ENCODE data around the gene KLHL36. TPM values are rescaled to one million over a fixed set of nuclear protein-coding genes. Genes with fewer than 3 reads are reported as not detected.

Gene KLHL36
- total RNA-seq, 1 experiment from 2014 or later = 46.0 TPM

GRCh38 chr16:84600343-84601229 is 47.7 kb upstream of the KLHL36 start:
- ATAC-seq = peak; percentile 8; the same call in 1 of the 2 replicates
- peak overlapping the region; percentile 68 for H3K27ac ChIP-seq (ENCODE audit: low read length)
- in situ Hi-C loops (cut with HindIII; ENCODE audit: low pct_unique_long_range_greater_than_20kb, low sequenced_read_pairs) = no loop called here
- no peak for DNase-seq (ENCODE audit: low read depth, low spot score)
- no peaks in the 10 kb centered on the region for H3K9me3 ChIP-seq (ENCODE audit: control insufficient read depth, insufficient read depth, low read depth, low read length)
- intact Hi-C loops (cut with micrococcal nuclease; ENCODE audit: unreplicated experiment) = no loop called here
- H3K4me3 ChIP-seq (ENCODE audit: low read depth in 2 of 2, low read length in 2 of 2) = no peak overlapping the region
- TF ChIP-seq REST (IDR thresholded peaks at IDR 0.05; ENCODE audit: insufficient read depth in 1 of 2, low read depth in 2 of 2, low read length in 1 of 2) (no peak), SIN3A (IDR thresholded peaks at IDR 0.05; ENCODE audit: borderline replicate concordance, insufficient read depth, low read depth, low read length) (no peak), TCF7L2 (IDR thresholded peaks at IDR 0.05; ENCODE audit: low read depth, low read length) (no peak), CTCF (IDR thresholded peaks at IDR 0.05) (no peak), POLR2AphosphoS5 (IDR thresholded peaks at IDR 0.05; ENCODE audit: low read depth, low read length) (no peak)
- BruUV-seq (replicated peaks) = TSS peak; percentile 51
- ChIA-PET POLR2A (interaction anchor here (0.6 to 0.7 kb wide), 2 partner anchors 62 to 123 kb away, joined by 5 to 8 read pairs; no protein-coding TSS in a partner anchor), CTCF (interaction anchor here (0.7 to 0.9 kb wide), 2 partner anchors 21 to 24 kb away, joined by 3 to 7 read pairs; no protein-coding TSS in a partner anchor)
- H3K27me3 ChIP-seq (ENCODE audit: control insufficient read depth, insufficient read depth, low read length) = no peaks in the 10 kb centered on the region
- peaks cover 55% of the 10 kb centered on the region for H3K4me1 ChIP-seq (ENCODE audit: control insufficient read depth, insufficient read depth, low read length)
- no peaks in the 10 kb centered on the region for H3K36me3 ChIP-seq (ENCODE audit: control insufficient read depth, insufficient read depth, low read length)

DNA sequence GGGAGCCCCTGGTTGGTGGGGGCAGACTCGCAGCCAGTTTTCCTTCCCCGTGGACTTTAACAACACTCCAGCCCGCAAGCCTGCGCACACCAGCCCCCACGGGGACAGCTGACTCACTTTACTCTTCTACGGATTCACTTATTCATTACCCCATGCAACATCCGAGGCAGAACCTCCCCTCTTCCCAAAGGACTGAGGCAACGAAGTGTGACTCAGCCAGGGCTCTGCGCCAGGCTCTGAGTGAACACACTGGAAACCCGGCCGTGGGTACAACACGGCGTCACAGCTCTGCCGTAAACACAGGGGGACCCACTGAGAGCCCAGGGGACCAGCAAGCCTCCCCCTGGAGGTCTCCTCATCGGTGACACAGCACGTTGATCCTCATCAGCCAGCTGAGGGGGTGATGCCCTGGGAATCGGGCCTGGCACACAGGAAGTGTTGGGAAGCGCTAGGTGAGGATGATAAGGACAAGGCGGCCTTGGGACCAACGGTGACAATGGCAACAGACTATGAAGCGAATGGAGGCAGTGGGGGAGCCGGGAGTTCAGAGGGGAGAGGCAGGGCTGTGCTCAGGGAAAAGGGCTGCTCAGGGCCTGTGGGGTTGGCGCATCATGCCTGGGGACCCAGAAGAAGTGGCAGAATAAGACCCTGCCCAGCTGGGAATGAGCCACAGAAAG is 45.0 kb upstream of the KLHL36 start:
- ATAC-seq = peak; percentile 72
- Histone ChIP-seq H3K27me3 (ENCODE audit: control insufficient read depth, insufficient read depth, low read length) (no peaks in the 10 kb centered on the region), H3K9me3 (ENCODE audit: control insufficient read depth, insufficient read depth, low read depth, low read length) (no peaks in the 10 kb centered on the region), H3K36me3 (ENCODE audit: control insufficient read depth, insufficient read depth, low read length) (no peaks in the 10 kb centered on the region), H3K4me3 (ENCODE audit: low read depth in 2 of 2, low read length in 2 of 2) (peak overlapping the region in 1 of 2 experiments; percentile 23; a peak in 2 of 4 replicates), H3K27ac (ENCODE audit: low read length) (peak overlapping the region; percentile 79), H3K4me1 (ENCODE audit: control insufficient read depth, insufficient read depth, low read length) (peaks cover 57% of the 10 kb centered on the region)
- no TSS peak for BruUV-seq (replicated peaks)
- ChIA-PET POLR2A (no interaction called here), CTCF (no interaction called here)
- TF ChIP-seq TCF7L2 (IDR thresholded peaks at IDR 0.05; ENCODE audit: low read depth, low read length) (no peak), SIN3A (IDR thresholded peaks at IDR 0.05; ENCODE audit: borderline replicate concordance, insufficient read depth, low read depth, low read length) (no peak), REST (IDR thresholded peaks at IDR 0.05; ENCODE audit: insufficient read depth in 1 of 2, low read depth in 2 of 2, low read length in 1 of 2) (no peak), POLR2AphosphoS5 (IDR thresholded peaks at IDR 0.05; ENCODE audit: low read depth, low read length) (no peak), CTCF (IDR thresholded peaks at IDR 0.05) (no peak)
- in situ Hi-C loops (cut with HindIII; ENCODE audit: low pct_unique_long_range_greater_than_20kb, low sequenced_read_pairs) (no loop called here), intact Hi-C loops (cut with micrococcal nuclease; ENCODE audit: unreplicated experiment) (no loop called here)
- peak; percentile 82 for DNase-seq (ENCODE audit: low read depth, low spot score)
